Measurements from ENCODE around the gene PTPN7. TPM values are rescaled to one million over a fixed set of nuclear protein-coding genes. Genes with fewer than 3 reads are reported as not detected.

The PTPN7 gene
- total RNA-seq, 2 donors from 2014 or later: not detected

GRCh38 chr1:202150187-202150586 is 10.2 kb downstream of the PTPN7 start:
- H3K36me3 Mint-ChIP-seq (ENCODE audit: low read depth): no peaks in the 10 kb centered on the region
- H3K9me3 ChIP-seq (ENCODE audit: control insufficient read depth, low read length): no peaks in the 10 kb centered on the region
- H3K9ac ChIP-seq (ENCODE audit: extremely low read depth, low read length, poor library complexity, severe bottlenecking): no peak overlapping the region
- H3K36me3 ChIP-seq (ENCODE audit: control insufficient read depth, insufficient read depth, low read length): no peaks in the 10 kb centered on the region
- no peaks in the 10 kb centered on the region for H3K9me3 Mint-ChIP-seq
- 95 to 96% methylated on average over 4 to 9 of the region's 9 CpGs for WGBS, 2 experiments (ENCODE audit: insufficient coverage in 1 of 2, insufficient read length in 1 of 2)
- H3K4me3 ChIP-seq (ENCODE audit: low read length): no peak overlapping the region
- H3K27ac ChIP-seq (ENCODE audit: low read depth, low read length): no peak overlapping the region
- H3K4me3 Mint-ChIP-seq: no peak overlapping the region
- TF ChIP-seq, protein P1, sequence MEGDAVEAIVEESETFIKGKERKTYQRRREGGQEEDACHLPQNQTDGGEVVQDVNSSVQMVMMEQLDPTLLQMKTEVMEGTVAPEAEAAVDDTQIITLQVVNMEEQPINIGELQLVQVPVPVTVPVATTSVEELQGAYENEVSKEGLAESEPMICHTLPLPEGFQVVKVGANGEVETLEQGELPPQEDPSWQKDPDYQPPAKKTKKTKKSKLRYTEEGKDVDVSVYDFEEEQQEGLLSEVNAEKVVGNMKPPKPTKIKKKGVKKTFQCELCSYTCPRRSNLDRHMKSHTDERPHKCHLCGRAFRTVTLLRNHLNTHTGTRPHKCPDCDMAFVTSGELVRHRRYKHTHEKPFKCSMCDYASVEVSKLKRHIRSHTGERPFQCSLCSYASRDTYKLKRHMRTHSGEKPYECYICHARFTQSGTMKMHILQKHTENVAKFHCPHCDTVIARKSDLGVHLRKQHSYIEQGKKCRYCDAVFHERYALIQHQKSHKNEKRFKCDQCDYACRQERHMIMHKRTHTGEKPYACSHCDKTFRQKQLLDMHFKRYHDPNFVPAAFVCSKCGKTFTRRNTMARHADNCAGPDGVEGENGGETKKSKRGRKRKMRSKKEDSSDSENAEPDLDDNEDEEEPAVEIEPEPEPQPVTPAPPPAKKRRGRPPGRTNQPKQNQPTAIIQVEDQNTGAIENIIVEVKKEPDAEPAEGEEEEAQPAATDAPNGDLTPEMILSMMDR (conservative IDR thresholded peaks at IDR 0.05): no peak
- peaks cover 8% of the 10 kb centered on the region for H3K4me1 Mint-ChIP-seq
- no peak for DNase-seq
- no peaks in the 10 kb centered on the region for H3K27me3 ChIP-seq (ENCODE audit: control insufficient read depth, insufficient read depth, low read length, poor library complexity, severe bottlenecking)
- no peaks in the 10 kb centered on the region for H3K4me1 ChIP-seq (ENCODE audit: control insufficient read depth, insufficient read depth, low read length)
- H3K27me3 Mint-ChIP-seq (ENCODE audit: insufficient read depth): peaks cover 7% of the 10 kb centered on the region
- no peak overlapping the region for H3K27ac Mint-ChIP-seq

GRCh38 chr1:202149566-202149965 is 10.8 kb downstream of the PTPN7 start:
- no peak for DNase-seq
- Histone ChIP-seq H3K9ac (ENCODE audit: extremely low read depth, low read length, poor library complexity, severe bottlenecking) (no peak overlapping the region), H3K9me3 (ENCODE audit: control insufficient read depth, low read length) (no peaks in the 10 kb centered on the region), H3K36me3 (ENCODE audit: control insufficient read depth, insufficient read depth, low read length) (no peaks in the 10 kb centered on the region), H3K4me3 (ENCODE audit: low read length) (no peak overlapping the region), H3K27me3 (ENCODE audit: control insufficient read depth, insufficient read depth, low read length, poor library complexity, severe bottlenecking) (no peaks in the 10 kb centered on the region), H3K27ac (ENCODE audit: low read depth, low read length) (no peak overlapping the region), H3K4me1 (ENCODE audit: control insufficient read depth, insufficient read depth, low read length) (no peaks in the 10 kb centered on the region)
- WGBS, 2 experiments (ENCODE audit: insufficient coverage in 1 of 2, insufficient read length in 1 of 2): 92 to 100% methylated on average over 2 to 4 of the region's 4 CpGs
- H3K36me3 Mint-ChIP-seq (ENCODE audit: low read depth): no peaks in the 10 kb centered on the region
- no peaks in the 10 kb centered on the region for H3K9me3 Mint-ChIP-seq
- peaks cover 8% of the 10 kb centered on the region for H3K27me3 Mint-ChIP-seq (ENCODE audit: insufficient read depth)
- H3K27ac Mint-ChIP-seq: no peak overlapping the region
- peaks cover 6% of the 10 kb centered on the region for H3K4me1 Mint-ChIP-seq
- TF ChIP-seq, protein P1 (conservative IDR thresholded peaks at IDR 0.05): no peak
- no peak overlapping the region for H3K4me3 Mint-ChIP-seq

GRCh38 chr1:202148391-202148790 is 12.0 kb downstream of the PTPN7 start:
- Mint-ChIP-seq H3K4me1 (peaks cover 9% of the 10 kb centered on the region), H3K4me3 (no peak overlapping the region), H3K9me3 (no peaks in the 10 kb centered on the region), H3K36me3 (ENCODE audit: low read depth) (no peaks in the 10 kb centered on the region), H3K27me3 (ENCODE audit: insufficient read depth) (peaks cover 8% of the 10 kb centered on the region), H3K27ac (no peak overlapping the region)
- 91 to 100% methylated on average over 2 to 4 of the region's 4 CpGs for whole genome bisulfite sequencing, 2 experiments (ENCODE audit: insufficient coverage in 1 of 2, insufficient read length in 1 of 2)
- H3K36me3 ChIP-seq (ENCODE audit: control insufficient read depth, insufficient read depth, low read length): no peaks in the 10 kb centered on the region
- H3K27ac ChIP-seq (ENCODE audit: low read depth, low read length): no peak overlapping the region
- H3K4me3 ChIP-seq (ENCODE audit: low read length): no peak overlapping the region
- no peak overlapping the region for H3K9ac ChIP-seq (ENCODE audit: extremely low read depth, low read length, poor library complexity, severe bottlenecking)
- no peak for DNase-seq
- no peaks in the 10 kb centered on the region for H3K27me3 ChIP-seq (ENCODE audit: control insufficient read depth, insufficient read depth, low read length, poor library complexity, severe bottlenecking)
- TF ChIP-seq, protein P1 (conservative IDR thresholded peaks at IDR 0.05): no peak
- H3K9me3 ChIP-seq (ENCODE audit: control insufficient read depth, low read length): no peaks in the 10 kb centered on the region
- H3K4me1 ChIP-seq (ENCODE audit: control insufficient read depth, insufficient read depth, low read length): no peaks in the 10 kb centered on the region

Measured in endodermal cell (in vitro differentiated cells).